PFSK-1 (cell line): ENCODE measurements around the gene NCOA5.

Source experiments
- POLR2AphosphoS5 ChIP-seq: IDR thresholded peaks from 2 replicates; pipeline ENCODE4 v1.6.1; 2012; ENCODE audit warnings: low read depth, mild to moderate bottlenecking, control low read depth, low read length, moderate library complexity
- TF ChIP-seq, protein P1 (sequence below), 2 experiments: IDR thresholded peaks; 2 replicates each; pipeline versions ENCODE4 v1.6.1 to v1.8.0; 2011 to 2012; ENCODE audit warnings: low read depth in 2 of 2, low read length in 2 of 2, control low read depth in 1 of 2, inconsistent platforms in 1 of 2, mild to moderate bottlenecking in 1 of 2, moderate library complexity in 1 of 2; ENCODE audit not compliant: insufficient read depth in 1 of 2

DNA sequence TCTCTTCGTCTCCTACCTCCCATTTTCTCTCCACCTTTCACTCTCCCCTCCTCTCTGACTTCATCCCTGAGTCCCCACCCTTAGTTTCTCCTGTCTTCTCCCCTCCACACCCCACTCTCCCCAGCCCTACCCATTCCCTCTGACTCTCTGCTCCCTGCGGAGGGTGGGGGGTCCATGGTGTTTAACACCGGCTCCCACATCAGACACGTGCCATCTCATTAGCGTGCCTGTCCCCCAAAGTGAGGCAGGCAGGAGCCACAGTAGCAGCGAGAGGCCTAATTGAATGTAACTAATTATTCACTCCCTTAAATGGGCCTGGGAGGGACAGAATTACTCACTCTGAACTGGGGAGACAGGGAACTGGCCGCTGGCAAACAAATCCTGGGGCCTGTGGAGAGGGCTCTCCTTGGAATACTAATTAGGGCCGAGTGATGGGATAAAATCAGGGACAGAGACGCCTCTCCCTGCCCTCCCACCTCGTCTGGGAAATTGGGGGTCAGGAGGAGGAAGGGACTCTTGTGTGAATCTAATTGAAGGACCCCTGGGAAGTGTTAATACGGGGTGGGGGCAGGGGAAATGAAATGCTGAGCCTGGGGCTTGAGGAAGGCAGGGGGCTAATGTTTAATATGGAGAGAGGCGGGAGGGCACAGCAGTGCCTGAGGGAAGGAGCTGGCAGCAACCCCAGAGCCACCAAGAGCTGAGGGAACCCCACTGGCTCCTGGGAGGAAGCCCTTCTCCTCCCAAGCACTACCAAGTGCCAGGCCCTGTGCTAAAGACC, 46.3 kb upstream of the NCOA5 start:
- no peak for TF ChIP-seq POLR2AphosphoS5
- TF ChIP-seq, protein P1, sequence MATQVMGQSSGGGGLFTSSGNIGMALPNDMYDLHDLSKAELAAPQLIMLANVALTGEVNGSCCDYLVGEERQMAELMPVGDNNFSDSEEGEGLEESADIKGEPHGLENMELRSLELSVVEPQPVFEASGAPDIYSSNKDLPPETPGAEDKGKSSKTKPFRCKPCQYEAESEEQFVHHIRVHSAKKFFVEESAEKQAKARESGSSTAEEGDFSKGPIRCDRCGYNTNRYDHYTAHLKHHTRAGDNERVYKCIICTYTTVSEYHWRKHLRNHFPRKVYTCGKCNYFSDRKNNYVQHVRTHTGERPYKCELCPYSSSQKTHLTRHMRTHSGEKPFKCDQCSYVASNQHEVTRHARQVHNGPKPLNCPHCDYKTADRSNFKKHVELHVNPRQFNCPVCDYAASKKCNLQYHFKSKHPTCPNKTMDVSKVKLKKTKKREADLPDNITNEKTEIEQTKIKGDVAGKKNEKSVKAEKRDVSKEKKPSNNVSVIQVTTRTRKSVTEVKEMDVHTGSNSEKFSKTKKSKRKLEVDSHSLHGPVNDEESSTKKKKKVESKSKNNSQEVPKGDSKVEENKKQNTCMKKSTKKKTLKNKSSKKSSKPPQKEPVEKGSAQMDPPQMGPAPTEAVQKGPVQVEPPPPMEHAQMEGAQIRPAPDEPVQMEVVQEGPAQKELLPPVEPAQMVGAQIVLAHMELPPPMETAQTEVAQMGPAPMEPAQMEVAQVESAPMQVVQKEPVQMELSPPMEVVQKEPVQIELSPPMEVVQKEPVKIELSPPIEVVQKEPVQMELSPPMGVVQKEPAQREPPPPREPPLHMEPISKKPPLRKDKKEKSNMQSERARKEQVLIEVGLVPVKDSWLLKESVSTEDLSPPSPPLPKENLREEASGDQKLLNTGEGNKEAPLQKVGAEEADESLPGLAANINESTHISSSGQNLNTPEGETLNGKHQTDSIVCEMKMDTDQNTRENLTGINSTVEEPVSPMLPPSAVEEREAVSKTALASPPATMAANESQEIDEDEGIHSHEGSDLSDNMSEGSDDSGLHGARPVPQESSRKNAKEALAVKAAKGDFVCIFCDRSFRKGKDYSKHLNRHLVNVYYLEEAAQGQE (IDR thresholded peaks at IDR 0.05; ENCODE audit: insufficient read depth in 1 of 2, low read depth in 2 of 2, low read length in 2 of 2), result no peak
